ENCODE data around the gene HEPN1.

Gene HEPN1

DNA sequence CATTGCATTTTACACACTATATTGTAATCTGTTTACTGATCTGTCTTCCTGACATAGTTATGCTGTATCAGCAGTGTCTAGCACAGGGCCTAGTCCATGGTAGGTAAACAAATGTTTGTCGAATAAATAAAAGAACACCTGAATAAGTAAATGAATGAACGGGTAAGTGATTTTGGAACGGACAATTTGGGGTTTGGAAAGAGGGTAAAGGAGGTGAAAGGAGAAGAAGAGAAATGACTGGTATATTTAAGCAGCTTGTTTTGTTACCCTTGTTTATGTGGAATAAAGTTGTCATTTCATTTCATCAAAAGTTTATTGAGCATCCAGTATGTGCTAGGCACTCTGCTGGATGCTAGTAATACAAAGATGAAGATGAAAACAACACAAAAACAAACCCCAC is at the start of gene HEPN1:
Gene HEPN1, plus strand, starts transcription at position 301 of the 400 bp plus-strand sequence.
- DNase-seq (ENCODE audit: low read depth in 3 of 3), result no peak

DNA sequence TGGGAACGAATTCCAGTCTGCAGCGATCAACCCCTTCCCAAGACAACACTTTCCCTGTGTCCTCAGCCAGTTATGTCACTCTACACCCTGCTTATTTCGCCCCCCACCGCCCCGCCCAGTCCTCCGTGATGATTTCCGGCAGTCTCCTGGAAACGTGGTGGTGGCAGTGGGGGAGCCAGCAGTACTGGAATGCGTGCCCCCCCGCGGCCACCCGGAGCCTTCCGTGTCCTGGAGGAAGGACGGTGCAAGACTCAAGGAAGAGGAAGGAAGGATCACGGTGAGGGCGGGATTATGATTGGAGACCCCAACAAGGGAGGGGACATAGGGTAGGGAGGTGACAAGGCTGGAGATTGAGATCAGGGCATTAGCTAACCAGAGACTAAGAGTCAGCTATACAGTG is 49.7 kb upstream of the HEPN1 start:
- no peak for DNase-seq (ENCODE audit: low read depth in 3 of 3)

DNA sequence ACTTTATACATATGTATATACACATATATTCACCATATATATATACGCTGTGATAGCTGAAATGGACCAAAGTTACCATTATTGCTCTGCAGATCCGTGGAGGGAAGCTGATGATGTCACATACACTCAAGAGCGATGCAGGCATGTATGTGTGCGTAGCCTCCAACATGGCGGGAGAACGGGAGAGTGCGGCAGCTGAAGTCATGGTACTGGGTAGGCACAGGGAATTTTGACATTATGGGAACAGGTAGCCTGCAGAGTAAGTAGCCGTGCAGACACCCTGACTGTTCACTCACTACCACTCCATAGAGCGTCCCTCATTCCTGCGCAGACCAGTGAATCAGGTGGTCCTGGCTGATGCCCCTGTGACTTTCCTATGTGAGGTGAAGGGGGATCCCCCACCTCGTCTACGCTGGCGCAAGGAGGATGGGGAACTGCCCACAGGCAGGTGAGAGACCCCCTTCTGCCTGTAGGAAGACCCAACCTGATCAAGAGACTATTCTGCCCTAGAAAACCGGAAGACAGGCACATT is 49.1 kb upstream of the HEPN1 start:
- no peak for DNase-seq (ENCODE audit: low read depth in 3 of 3)

DNA sequence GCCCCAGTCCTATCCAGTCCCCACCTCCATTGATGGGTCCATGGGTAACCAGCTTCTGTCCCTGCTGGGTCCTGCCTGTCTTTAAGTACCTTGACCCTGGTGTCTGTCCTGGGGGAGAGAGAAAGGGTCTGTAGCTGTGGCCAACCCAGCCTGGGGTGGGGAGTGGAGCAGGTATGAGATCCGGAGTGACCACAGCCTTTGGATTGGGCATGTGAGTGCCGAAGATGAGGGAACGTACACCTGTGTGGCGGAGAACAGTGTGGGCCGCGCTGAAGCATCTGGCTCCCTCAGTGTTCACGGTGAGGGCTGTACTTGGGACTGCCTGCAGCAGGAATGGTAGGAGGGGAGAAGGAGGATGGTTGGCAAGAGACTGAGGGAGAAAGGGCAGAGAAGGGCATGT is 48.6 kb upstream of the HEPN1 start:
- DNase-seq (ENCODE audit: low read depth in 3 of 3), result no peak

DNA sequence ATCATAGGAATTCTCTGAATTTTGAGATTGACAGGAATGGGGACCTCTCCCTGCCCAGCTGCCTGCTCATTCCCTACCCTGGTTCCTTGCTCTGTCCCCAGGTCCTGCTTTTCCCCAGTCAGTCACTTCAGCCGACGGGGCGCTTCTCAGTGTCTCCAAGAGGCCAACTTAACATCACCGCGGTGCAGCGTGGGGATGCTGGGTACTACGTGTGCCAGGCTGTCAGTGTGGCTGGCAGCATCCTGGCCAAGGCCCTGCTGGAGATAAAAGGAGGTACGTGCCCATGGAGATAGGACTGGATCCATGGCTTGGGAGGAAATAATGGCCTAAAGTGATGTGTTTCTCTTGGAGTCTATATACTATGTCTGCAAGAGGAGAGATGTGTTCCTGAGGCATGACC is 46.8 kb upstream of the HEPN1 start:
- DNase-seq (ENCODE audit: low read depth in 3 of 3), result no peak

DNA sequence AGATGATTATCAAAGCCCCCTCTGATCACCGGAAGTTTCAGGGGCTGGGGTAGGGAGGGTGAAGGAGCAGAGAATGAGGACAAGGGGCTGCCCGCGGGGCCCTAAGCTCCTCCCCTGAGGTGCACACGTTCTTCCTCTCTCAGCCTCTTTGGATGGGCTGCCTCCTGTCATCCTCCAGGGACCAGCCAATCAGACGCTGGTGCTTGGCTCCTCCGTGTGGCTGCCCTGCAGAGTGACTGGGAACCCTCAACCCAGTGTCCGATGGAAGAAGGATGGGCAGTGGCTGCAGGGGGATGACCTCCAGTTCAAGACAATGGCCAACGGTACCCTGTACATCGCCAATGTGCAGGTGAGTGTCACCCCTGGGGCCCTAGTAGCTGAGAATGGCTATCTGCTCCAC is 46.3 kb upstream of the HEPN1 start:
- no peak for DNase-seq (ENCODE audit: low read depth in 3 of 3)

DNA sequence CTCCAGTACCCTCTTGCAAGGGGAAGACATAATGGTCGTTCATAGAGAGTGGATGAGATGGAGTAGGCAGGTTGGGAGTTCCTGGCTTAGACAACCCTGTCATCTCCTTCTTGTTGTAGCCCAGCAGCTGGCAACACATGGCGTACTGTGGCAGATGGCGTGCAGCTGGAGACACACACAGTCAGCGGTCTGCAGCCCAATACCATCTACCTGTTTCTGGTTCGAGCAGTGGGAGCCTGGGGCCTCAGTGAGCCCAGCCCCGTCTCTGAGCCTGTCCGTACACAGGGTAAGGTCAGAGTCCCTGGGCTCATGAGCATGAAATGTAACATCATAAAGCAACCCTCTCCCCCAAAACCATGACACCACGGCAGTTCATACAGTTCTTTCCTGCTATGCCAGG is 45.1 kb upstream of the HEPN1 start:
- no peak for DNase-seq (ENCODE audit: low read depth in 3 of 3)

DNA sequence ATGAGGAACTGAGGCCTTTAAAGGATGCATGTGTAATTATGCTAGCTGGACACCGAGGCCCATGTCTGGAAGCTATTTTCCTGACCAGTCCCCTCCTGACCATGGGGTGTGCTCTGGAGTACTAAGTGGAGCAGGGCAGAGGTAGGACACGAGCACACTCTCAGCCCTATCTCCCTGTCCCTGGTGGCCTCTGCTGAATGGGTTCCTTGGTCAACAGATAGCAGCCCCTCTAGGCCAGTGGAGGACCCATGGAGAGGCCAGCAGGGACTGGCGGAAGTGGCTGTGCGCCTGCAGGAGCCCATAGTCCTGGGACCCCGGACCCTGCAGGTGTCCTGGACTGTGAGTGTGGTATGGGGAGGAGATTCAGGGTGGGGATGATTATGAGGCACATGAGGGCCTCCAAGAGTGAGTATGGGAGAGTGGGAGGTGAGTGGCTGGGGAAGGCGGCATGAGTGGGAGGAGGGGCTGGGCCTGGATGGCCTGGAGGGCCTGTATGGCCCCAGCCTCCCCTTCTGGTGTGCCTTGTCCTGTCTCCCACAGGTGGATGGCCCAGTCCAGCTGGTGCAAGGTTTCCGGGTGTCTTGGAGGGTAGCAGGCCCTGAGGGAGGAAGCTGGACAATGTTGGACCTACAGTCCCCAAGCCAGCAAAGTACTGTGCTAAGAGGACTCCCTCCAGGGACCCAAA is 44.3 kb upstream of the HEPN1 start:
- DNase-seq (ENCODE audit: low read depth in 3 of 3), result no peak

DNA sequence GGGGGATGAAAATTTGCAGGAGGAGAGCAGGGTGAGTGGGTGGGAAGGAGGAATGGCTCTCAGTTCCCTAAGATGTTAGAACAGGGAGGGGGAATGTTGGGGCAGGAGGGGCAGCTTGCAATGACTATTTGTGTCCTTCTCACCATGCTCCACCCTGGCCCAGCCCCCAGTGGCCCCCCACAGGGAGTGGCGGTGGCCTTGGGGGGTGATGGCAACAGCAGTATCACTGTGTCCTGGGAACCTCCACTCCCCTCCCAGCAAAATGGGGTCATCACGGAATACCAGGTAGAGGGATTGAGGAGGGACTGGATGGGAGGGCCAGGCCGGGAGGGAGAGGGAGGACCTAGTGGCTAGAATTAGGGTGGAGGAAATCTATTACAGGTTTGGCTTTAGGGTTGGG is 43.6 kb upstream of the HEPN1 start:
- DNase-seq (ENCODE audit: low read depth in 3 of 3), result no peak

DNA sequence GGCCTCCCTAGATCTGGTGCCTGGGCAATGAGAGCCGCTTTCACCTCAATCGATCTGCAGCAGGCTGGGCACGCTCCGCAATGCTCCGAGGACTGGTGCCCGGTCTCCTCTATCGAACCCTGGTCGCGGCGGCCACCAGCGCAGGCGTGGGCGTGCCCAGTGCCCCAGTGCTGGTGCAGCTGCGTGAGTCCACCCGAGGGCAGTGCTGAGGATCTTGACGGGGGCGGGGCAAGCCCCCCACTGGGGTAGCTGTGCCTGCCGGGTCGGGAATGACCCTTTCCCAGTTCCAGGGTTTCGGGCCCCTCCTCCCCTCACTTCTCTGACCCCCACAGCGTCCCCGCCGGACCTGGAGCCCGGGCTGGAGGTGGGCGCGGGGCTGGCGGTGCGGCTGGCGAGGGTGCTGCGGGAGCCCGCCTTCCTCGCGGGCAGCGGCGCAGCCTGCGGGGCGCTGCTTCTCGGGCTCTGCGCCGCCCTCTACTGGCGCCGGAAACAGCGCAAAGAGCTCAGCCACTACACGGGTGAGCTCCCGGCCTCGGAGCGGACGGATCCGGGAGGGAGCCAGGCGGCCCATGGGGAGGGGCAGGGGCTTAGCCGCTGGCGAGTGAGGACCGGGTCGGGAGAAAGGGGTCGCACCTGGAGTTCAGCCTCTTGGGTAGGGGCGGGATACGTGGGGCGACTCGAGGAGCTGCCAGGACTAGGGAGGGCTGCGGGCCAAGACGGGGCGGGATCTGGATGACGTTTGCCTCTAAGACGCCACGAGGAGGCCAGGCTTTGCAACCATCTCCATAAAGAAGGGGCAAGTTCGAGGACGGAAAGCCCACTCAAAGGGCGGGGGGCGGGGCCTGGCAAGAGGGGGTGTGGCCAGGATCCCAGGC is 42.9 kb upstream of the HEPN1 start:
- DNase-seq (ENCODE audit: low read depth in 3 of 3), result peak; percentile 54 to 66 (median 66)

DNA sequence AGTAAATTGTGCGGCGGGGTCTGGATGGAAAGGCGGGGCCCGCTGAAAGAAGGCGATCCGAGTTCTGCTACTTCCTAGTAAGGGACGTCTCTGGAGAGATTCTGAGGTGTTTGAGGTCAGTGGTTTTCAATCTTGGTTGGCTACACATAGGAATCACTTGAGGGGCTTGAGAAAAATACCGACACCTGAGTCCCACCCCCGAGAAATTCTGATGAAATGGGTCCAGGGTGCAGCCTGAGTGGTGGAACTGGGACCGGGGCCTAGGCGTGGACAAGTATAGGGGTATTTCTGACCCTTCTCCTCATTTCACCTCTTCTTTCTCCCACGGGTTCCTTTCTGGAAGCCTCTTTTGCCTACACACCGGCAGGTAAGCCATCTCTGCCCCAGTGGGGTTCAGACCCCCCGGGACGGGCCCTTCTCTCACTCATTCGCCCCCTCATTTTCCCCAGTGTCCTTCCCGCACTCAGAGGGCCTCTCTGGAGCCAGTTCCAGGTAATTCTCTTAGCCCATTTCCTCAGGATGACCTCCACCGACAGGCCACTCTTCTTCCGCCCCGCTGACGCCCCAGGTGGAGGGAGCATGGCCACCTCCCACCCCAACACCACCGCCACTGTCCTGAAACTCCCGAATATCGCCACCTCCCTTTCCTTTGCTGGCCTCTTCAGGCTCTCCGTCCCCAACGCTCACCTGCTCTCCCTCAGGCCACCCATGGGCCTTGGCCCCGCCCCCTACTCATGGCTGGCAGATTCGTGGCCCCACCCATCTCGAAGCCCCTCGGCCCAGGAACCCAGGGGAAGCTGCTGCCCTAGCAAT is 42.0 kb upstream of the HEPN1 start:
- no peak for DNase-seq (ENCODE audit: low read depth in 3 of 3)

DNA sequence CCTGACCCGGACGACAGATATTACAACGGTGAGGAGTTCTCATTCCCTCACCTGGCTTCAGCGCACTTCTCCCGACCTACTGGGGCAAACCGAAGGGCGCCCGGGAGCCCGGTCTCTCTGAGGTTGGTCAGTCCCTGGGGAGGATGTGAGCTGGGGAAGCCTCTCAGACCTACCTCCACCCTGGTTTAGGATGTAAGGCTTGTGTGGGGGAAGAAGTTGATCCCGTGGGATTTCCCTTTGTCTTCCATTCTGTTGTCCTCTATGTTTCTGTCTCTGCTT is 41.5 kb upstream of the HEPN1 start:
- DNase-seq (ENCODE audit: low read depth in 3 of 3), result no peak

DNA sequence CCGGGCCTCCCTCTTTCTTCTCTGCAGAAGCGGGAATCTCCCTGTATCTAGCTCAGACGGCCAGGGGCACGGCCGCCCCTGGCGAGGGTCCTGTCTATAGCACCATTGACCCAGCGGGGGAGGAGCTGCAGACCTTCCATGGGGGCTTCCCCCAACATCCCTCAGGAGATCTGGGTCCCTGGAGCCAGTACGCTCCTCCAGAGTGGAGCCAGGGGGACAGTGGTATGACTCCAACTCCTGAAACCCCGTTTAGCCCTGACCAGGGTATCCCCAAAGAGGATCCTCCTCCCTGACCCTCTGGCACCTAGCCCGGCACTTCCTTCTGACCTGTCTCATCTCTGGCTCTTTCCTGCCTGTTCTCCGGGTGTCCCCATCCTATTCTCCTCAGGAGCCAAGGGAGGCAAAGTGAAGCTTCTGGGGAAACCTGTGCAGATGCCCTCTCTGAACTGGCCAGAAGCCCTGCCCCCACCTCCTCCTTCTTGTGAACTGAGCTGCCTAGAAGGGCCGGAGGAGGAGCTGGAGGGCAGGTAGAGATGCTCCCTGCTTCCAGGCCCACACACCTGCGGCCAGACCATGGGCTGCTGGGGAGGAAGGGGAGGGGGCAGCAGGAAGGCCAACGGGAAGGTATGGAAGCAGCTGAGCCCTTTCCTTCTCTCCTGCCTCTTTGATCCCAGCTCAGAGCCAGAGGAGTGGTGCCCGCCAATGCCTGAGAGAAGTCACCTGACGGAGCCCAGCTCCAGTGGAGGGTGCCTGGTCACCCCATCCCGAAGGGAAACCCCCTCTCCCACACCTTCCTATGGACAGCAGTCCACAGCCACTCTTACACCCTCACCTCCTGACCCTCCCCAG is 40.9 kb upstream of the HEPN1 start:
- no peak for DNase-seq (ENCODE audit: low read depth in 3 of 3)

DNA sequence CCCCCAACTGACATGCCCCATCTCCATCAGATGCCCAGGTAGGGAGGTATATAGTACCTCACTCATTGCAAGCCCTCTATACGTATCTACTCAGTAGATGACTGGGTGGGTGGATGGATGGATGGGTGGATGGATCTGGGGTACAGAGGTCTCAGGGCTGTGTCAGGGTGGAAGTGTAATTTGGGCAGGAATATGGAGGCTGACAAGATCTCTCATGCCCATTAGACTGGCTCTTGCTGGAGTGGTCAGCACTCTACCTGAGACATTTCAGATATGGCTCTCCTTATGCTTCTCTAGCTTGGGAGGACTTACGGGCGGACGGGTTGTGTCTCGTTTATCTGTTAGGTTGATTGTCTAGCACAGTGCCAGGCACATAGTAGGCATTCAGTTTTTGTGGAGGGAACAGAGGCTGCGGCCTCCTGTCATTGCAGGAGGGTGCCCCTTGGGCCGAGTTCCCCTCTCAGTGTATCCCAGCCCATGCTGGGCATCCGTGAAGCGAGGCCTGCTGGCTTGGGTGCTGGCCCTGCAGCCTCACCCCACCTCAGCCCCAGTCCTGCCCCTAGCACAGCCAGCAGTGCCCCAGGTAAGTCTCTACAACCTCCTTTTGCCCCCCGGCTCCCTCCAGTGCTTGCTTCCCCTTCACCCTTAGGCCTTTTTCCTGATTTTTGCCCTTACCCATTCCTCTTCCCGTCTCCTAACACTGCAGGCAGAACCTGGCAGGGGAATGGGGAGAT is 40.1 kb upstream of the HEPN1 start:
- no peak for DNase-seq (ENCODE audit: low read depth in 3 of 3)

DNA sequence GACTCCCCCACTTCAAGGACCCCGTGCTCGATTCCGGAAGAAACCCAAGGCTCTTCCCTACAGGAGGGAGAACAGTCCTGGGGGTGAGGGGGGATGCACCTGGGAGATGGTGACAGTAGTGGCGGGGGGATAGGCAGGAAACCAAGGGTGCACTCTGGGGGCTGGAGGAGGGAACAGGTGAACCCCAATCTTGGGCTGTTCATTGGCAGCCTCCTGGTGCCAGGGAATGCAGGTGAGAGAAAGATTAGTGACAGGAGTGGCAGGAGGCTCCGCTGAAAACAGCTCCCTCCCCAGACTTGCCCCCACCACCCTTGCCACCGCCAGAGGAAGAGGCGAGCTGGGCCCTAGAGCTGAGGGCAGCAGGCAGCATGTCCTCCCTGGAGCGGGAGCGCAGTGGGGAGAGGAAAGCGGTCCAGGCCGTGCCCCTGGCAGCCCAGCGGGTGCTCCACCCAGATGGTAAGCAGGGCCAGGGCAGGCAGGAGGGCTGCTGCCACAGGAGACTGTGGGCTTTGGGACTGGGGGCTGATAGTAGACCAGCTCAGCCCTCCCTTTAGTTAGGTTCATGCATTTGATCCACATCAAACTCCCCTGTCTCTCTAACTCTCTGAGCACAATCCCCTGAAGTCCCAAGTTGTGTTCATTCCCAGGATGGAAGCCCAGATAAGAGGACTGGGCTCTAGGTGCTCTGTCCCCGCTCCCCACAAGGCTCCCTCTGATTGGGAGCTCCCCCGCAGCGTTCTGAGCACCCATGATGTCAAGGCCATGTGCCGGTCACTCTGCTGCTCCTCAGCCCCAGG is 39.4 kb upstream of the HEPN1 start:
- no peak for DNase-seq (ENCODE audit: low read depth in 3 of 3)

DNA sequence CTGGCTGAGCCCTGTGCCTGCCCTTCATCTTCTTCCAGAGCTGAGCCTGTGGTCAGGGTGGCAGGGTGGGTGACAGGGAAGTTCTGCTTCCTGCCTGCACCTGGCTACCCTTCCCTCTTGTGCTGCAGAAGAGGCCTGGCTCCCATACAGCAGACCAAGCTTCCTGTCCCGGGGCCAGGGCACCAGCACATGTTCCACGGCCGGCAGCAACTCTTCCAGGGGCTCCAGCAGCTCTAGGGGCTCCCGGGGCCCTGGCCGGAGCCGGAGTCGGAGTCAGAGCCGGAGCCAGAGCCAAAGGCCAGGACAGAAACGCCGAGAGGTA is 38.8 kb upstream of the HEPN1 start:
- DNase-seq (ENCODE audit: low read depth in 3 of 3), result no peak

DNA sequence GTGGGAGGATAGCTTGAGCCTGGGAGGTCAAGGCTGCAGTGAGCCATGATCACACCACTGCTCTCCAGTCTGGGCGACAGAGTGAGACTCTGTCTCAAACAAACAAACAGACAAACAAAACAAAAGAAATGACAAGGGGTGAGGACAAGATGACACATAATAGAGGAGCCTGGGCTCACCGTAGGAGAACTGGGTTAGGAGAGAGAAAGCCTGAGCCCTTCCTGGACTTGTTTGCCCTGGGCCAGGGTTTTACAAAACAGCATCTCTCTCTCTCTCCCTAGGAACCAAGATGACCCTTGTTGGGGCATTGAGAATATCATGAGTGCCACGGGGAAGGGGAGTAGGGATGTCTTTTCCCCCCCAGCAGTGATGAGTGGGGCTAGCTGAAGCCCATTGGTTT is 38.1 kb upstream of the HEPN1 start:
- DNase-seq (ENCODE audit: low read depth in 3 of 3), result no peak

DNA sequence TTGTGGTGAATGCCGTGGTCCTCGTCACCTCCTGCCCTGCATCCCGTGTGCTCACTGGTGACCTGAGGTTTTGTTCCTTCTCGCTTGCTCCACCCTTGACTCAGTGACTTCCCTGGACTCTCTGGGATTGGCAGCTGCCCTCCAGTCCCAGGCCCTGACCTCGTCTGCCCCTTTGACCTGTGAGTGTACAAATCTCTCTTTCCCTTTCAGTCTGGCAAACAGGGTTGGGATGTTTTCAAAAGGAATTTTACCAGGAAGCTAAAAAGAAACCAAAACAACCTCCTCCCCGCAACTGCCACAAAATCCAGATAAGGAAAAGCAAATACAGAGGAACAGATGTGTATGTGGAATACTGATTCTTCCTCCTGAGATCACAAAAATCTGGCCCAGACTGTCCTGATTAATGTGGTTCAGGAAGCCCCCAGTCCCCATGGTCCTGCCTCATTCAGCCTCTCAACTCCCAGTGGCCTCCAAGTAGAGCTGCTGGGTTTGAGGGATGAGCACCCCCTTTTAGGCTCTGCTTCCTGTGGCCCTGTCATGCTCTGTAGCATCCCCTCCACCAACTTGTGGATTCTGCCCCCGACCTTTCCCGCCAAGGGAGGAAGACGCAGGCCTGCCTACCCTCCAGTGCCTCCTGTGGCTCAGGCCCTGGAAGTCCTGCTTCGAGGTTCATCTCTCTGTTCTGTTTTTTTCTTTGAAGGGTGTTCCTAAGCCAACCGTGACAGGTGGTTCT is 36.5 kb upstream of the HEPN1 start:
- DNase-seq (ENCODE audit: low read depth in 3 of 3), result no peak

DNA sequence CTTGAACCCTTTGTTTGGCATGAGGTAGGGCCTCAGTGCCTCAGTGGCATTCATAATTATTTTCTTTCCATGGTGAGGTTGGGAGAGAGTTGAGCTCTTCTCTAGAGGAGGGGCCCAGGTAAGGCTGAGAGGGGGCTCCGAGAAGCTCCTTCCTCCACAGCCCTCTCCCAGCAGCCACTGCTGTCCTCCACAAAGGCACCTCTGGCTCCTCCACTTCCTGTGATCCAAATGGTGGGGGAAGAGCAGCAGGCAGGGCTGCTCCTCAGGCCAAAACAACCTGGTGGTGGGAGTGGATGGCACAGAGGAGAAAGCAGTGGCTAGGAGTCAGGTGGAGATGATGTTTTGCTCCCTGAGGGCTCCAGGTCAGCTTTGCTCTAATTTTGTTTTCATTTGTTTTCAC is 34.7 kb upstream of the HEPN1 start:
- DNase-seq (ENCODE audit: low read depth in 3 of 3), result no peak
